ENCODE results near the gene GNA12. TPM values are rescaled to one million over a fixed set of nuclear protein-coding genes. Genes with fewer than 3 reads are reported as not detected.

GNA12 gene
- polyA plus RNA-seq, 1 donor (not counting 4 experiments of a cell fraction or from before 2014, with no cell fraction given) = 35.5 TPM

DNA sequence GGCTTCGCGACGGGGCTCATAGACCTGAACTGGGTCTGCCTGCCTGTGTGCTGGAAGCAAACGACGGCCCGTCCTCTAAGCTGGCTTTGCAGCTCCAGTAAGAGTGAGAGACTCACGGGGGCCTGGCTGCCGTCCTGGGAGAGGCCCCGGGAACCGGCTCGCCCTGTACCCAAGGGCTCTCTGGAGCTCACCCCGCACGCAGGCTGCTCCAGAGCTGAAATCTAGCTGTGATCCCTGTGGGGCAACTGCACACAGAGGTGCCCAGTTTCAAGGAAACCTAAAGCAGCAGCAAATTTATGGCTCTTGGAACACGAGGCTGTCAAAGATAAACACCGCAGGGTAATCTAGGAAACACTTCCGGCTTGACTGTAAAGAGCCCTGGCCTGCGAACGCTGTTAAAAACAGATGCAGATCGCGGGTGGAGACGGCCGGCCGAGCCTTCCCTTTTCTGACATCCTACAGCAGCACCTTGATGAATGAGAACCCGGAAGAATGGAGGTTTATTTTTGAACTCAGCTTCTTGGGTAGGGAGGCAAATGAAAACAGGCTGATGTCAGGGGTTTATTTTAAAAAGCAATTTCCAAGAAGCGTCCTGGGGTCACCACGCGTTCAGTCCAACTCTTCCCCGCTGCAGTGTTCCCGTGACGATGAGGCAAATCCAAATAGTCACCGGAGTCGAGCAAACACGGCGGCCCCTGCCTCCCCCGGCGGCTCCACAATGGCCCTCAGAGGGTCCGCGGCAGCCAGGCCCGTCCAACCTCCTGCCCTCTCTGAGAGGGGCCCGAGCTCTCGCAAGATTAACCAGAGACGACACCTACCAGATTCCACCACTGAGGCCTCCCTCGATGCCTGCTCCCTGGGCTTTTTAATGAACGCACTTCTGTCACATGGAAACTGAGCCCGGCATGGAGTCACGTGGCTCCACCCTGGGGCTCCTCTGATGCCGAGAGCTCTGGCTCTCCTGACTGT is 126.5 kb downstream of the GNA12 start:
- TF ChIP-seq, protein P1, sequence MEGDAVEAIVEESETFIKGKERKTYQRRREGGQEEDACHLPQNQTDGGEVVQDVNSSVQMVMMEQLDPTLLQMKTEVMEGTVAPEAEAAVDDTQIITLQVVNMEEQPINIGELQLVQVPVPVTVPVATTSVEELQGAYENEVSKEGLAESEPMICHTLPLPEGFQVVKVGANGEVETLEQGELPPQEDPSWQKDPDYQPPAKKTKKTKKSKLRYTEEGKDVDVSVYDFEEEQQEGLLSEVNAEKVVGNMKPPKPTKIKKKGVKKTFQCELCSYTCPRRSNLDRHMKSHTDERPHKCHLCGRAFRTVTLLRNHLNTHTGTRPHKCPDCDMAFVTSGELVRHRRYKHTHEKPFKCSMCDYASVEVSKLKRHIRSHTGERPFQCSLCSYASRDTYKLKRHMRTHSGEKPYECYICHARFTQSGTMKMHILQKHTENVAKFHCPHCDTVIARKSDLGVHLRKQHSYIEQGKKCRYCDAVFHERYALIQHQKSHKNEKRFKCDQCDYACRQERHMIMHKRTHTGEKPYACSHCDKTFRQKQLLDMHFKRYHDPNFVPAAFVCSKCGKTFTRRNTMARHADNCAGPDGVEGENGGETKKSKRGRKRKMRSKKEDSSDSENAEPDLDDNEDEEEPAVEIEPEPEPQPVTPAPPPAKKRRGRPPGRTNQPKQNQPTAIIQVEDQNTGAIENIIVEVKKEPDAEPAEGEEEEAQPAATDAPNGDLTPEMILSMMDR (optimal IDR thresholded peaks at IDR 0.05 in 1 of 3, IDR thresholded peaks at IDR 0.05 in 1 of 3, conservative IDR thresholded peaks at IDR 0.05 in 1 of 3; ENCODE audit: extremely low read depth in 1 of 3, insufficient read depth in 2 of 3, low read length in 3 of 3) = no peak
- no peak for TF ChIP-seq EZH2 (IDR thresholded peaks at IDR 0.05; ENCODE audit: low read length)
- DNase-seq (ENCODE audit: low read depth, low spot score) = no peak
- Histone ChIP-seq H3K4me1 (ENCODE audit: control insufficient read depth, extremely low read depth, insufficient read depth, low read length) (peaks cover 8% of the 10 kb centered on the region), H3K9me1 (ENCODE audit: control insufficient read depth, extremely low read depth, insufficient read depth, low read length) (no peaks in the 10 kb centered on the region), H4K20me1 (ENCODE audit: control insufficient read depth, extremely low read depth, insufficient read depth, low read length) (no peaks in the 10 kb centered on the region), H2AFZ (ENCODE audit: control insufficient read depth, low read length) (no peak overlapping the region), H3K36me3 (ENCODE audit: control insufficient read depth in 2 of 2, extremely low read depth in 1 of 2, insufficient read depth in 2 of 2, low read length in 2 of 2) (peaks cover 5 to 12% of the 10 kb centered on the region in 2 experiments), H3K4me3 (ENCODE audit: control insufficient read depth in 2 of 3, extremely low read depth in 1 of 3, insufficient read depth in 2 of 3, low read depth in 1 of 3, low read length in 3 of 3) (no peak overlapping the region), H3K4me2 (ENCODE audit: control insufficient read depth, extremely low read depth, insufficient read depth, low read depth, low read length) (no peak overlapping the region), H3K27ac (ENCODE audit: control insufficient read depth, insufficient read depth, low read length) (no peak overlapping the region), H3K27me3 (ENCODE audit: control insufficient read depth, extremely low read depth, insufficient read depth, low read length) (no peaks in the 10 kb centered on the region), H3K9ac (ENCODE audit: control insufficient read depth, extremely low read depth, insufficient read depth, low read length) (no peak overlapping the region), H3K79me2 (ENCODE audit: control insufficient read depth, insufficient read depth, low read length) (no peaks in the 10 kb centered on the region), H3K9me3 (ENCODE audit: control insufficient read depth, low read depth, low read length) (no peaks in the 10 kb centered on the region)
- no peak for FAIRE-seq
- dilution Hi-C loops (cut with MboI; ENCODE audit: extremely low pct_ligation_motif_present, low sequenced_read_pairs) = no loop called here

DNA sequence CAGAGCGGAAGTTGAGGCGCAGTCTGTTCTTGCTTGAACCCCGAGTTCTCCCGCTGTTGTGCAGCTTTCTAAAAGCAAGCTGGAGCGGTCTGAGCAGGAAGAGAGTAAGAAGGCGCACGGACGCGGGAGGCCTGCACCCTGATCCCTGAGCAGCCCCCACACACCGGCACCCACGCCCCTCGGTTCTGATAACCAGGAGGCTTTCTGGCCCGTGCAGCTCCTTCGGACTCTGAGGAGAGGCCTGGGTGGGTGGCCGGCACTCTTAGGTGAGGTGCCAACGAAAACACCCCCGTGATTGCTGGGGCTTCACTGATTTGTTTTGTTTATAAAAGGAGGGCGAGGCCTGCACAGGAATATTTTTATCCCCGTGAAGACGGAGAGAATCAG is 127.2 kb downstream of the GNA12 start:
- FAIRE-seq (no peak), DNase-seq (ENCODE audit: low read depth, low spot score) (no peak)
- Histone ChIP-seq H3K36me3 (ENCODE audit: control insufficient read depth in 2 of 2, extremely low read depth in 1 of 2, insufficient read depth in 2 of 2, low read length in 2 of 2) (peaks cover 5 to 12% of the 10 kb centered on the region in 2 experiments), H3K4me2 (ENCODE audit: control insufficient read depth, extremely low read depth, insufficient read depth, low read depth, low read length) (no peak overlapping the region), H3K27ac (ENCODE audit: control insufficient read depth, insufficient read depth, low read length) (no peak overlapping the region), H4K20me1 (ENCODE audit: control insufficient read depth, extremely low read depth, insufficient read depth, low read length) (no peaks in the 10 kb centered on the region), H3K9ac (ENCODE audit: control insufficient read depth, extremely low read depth, insufficient read depth, low read length) (no peak overlapping the region), H3K79me2 (ENCODE audit: control insufficient read depth, insufficient read depth, low read length) (no peaks in the 10 kb centered on the region), H3K4me1 (ENCODE audit: control insufficient read depth, extremely low read depth, insufficient read depth, low read length) (peaks cover 8% of the 10 kb centered on the region), H3K9me3 (ENCODE audit: control insufficient read depth, low read depth, low read length) (no peaks in the 10 kb centered on the region), H3K27me3 (ENCODE audit: control insufficient read depth, extremely low read depth, insufficient read depth, low read length) (no peaks in the 10 kb centered on the region), H2AFZ (ENCODE audit: control insufficient read depth, low read length) (no peak overlapping the region), H3K4me3 (ENCODE audit: control insufficient read depth in 2 of 3, extremely low read depth in 1 of 3, insufficient read depth in 2 of 3, low read depth in 1 of 3, low read length in 3 of 3) (no peak overlapping the region), H3K9me1 (ENCODE audit: control insufficient read depth, extremely low read depth, insufficient read depth, low read length) (no peaks in the 10 kb centered on the region)
- TF ChIP-seq, protein P1 (optimal IDR thresholded peaks at IDR 0.05 in 1 of 3, IDR thresholded peaks at IDR 0.05 in 1 of 3, conservative IDR thresholded peaks at IDR 0.05 in 1 of 3; ENCODE audit: extremely low read depth in 1 of 3, insufficient read depth in 2 of 3, low read length in 3 of 3) = no peak
- TF ChIP-seq EZH2 (IDR thresholded peaks at IDR 0.05; ENCODE audit: low read length) = no peak
- dilution Hi-C loops (cut with MboI; ENCODE audit: extremely low pct_ligation_motif_present, low sequenced_read_pairs) = no loop called here

Measured in keratinocyte (primary cell).